ENCODE measurements around the gene ABCA9. TPM values are rescaled to one million over a fixed set of nuclear protein-coding genes. Genes with fewer than 3 reads are reported as not detected.

ABCA9 gene
- total RNA-seq, 1 experiment from 2014 or later: not detected

DNA sequence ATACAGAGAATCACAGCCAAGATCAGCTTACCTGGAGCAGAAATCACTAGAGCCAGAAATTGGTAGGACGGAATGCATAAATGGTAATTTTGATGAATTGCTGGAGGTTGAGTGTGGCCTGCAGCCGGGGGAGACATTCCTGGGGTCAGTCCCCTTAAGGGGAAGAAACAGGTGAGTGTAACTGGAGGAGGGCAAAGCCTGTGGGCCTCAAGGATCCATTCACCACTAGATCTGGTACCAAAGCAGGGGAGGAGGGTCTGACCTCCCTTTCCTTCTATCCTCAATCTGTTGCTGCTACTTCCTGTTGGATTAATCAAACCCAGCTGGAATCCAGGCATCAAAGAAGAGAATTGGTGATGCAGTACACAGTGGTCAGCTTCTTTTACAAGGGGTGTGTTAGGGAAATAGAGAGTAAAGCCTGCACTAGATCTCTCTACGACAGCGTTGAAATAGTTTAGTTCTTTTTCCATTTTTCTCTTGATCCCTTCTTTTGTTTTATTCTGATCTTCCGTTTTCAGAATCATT lies 8.6 kb upstream of the ABCA9 start:
- no peak overlapping the region for H3K18ac ChIP-seq (ENCODE audit: insufficient read length, low read depth, low read length)
- no peaks in the 10 kb centered on the region for H3K27me3 Mint-ChIP-seq (ENCODE audit: low read depth)
- no peak overlapping the region for H2BK120ac ChIP-seq (ENCODE audit: low read depth, low read length, poor library complexity, severe bottlenecking)
- H3K4me1 Mint-ChIP-seq: peaks cover 9% of the 10 kb centered on the region in 2 experiments
- no peak overlapping the region for H2BK12ac ChIP-seq (ENCODE audit: insufficient read length, low read depth, low read length)
- no peak overlapping the region for H4K91ac ChIP-seq (ENCODE audit: insufficient read length, low read depth, low read length)
- no peaks in the 10 kb centered on the region for H3K9me3 ChIP-seq (ENCODE audit: control insufficient read depth, low read depth, low read length)
- no peaks in the 10 kb centered on the region for H3K36me3 Mint-ChIP-seq (ENCODE audit: insufficient read depth in 1 of 3, low read depth in 3 of 3)
- no peak overlapping the region for H3K23ac ChIP-seq (ENCODE audit: insufficient read length, low read depth, low read length)
- H3K27me3 ChIP-seq (ENCODE audit: insufficient read depth, low read length): no peaks in the 10 kb centered on the region
- H2BK20ac ChIP-seq (ENCODE audit: low read depth, low read length, poor library complexity, severe bottlenecking): no peak overlapping the region
- no peaks in the 10 kb centered on the region for H4K20me1 ChIP-seq (ENCODE audit: control insufficient read depth, insufficient read depth, insufficient read length)
- H3K79me2 ChIP-seq (ENCODE audit: insufficient read depth, low read length): no peaks in the 10 kb centered on the region
- no peak overlapping the region for H3K56ac ChIP-seq (ENCODE audit: insufficient read length, low read depth, low read length)
- no peaks in the 10 kb centered on the region for H3K79me1 ChIP-seq (ENCODE audit: insufficient read depth, low read depth, low read length, poor library complexity, severe bottlenecking)
- H3K9me3 Mint-ChIP-seq: no peaks in the 10 kb centered on the region; a peak in 1 of 5 replicates
- no peak overlapping the region for H4K5ac ChIP-seq (ENCODE audit: insufficient read length, low read depth, low read length)
- DNase-seq: no peak
- no CpG with 5 or more reads among the region's 5 CpGs for WGBS (ENCODE audit: extremely low coverage, insufficient read length, low lambda C conversion rate)
- H3T11ph ChIP-seq (ENCODE audit: low read length): no peak overlapping the region
- no peak overlapping the region for H3K4me3 Mint-ChIP-seq
- no peak overlapping the region for H3K4me2 ChIP-seq (ENCODE audit: insufficient read depth, insufficient read length, low read length)
- no peak overlapping the region for H4K8ac ChIP-seq (replicated peaks; ENCODE audit: insufficient read length, low read depth, low read length)
- H3K4ac ChIP-seq (ENCODE audit: low read depth, low read length): no peak overlapping the region
- H3K9ac ChIP-seq (ENCODE audit: extremely low read depth, insufficient read length, low read length): no peak overlapping the region
- peak overlapping the region in 2 of 3 experiments; percentile 28 to 41; a peak in 3 of 7 replicates for H3K27ac Mint-ChIP-seq
- no peaks in the 10 kb centered on the region; the same call in 1 of the 2 replicates for H3K4me1 ChIP-seq (ENCODE audit: insufficient read depth, low read length)
- H2BK5ac ChIP-seq (ENCODE audit: insufficient read length, low read length): no peak overlapping the region
- TF ChIP-seq, protein P1, sequence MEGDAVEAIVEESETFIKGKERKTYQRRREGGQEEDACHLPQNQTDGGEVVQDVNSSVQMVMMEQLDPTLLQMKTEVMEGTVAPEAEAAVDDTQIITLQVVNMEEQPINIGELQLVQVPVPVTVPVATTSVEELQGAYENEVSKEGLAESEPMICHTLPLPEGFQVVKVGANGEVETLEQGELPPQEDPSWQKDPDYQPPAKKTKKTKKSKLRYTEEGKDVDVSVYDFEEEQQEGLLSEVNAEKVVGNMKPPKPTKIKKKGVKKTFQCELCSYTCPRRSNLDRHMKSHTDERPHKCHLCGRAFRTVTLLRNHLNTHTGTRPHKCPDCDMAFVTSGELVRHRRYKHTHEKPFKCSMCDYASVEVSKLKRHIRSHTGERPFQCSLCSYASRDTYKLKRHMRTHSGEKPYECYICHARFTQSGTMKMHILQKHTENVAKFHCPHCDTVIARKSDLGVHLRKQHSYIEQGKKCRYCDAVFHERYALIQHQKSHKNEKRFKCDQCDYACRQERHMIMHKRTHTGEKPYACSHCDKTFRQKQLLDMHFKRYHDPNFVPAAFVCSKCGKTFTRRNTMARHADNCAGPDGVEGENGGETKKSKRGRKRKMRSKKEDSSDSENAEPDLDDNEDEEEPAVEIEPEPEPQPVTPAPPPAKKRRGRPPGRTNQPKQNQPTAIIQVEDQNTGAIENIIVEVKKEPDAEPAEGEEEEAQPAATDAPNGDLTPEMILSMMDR (conservative IDR thresholded peaks at IDR 0.05): no peak
- H3K23me2 ChIP-seq (ENCODE audit: insufficient read length, low read depth, low read length, poor library complexity, severe bottlenecking): no peaks in the 10 kb centered on the region
- no peak overlapping the region for H2AK5ac ChIP-seq (ENCODE audit: insufficient read length, low read length)
- no peak overlapping the region for H2BK15ac ChIP-seq (ENCODE audit: low read depth, low read length)
- H3K14ac ChIP-seq (ENCODE audit: insufficient read depth, low read length): no peak overlapping the region
- H2AFZ ChIP-seq (ENCODE audit: low read length): no peak overlapping the region
- H3K27ac ChIP-seq (ENCODE audit: insufficient read length, low read depth, low read length): no peak overlapping the region

All from H9 (cell line).